ENCODE data around the gene LGR4. TPM values are rescaled to one million over a fixed set of nuclear protein-coding genes. Genes with fewer than 3 reads are reported as not detected.

LGR4 gene
- total RNA-seq, 1 donor from 2014 or later, result 13.0 TPM

DNA sequence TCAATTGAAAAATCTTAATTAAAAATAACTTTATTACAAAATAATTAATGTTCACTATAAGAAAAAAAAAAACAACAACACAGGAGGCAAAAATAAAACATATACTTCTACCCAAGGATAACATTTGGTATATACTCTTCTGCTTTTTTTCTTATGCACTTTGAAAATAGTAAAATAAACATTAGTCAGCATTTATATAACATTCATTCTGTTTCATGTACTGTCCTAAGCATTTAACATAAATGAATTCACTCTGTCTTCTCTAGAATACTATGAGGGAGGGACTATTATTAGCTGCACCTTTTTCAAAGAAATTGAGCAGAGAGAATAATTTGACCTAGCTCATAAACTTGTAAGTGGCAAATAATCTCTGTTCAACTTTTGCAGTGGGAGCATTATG is 61.3 kb downstream of the LGR4 start:
- intact Hi-C loops (cut with micrococcal nuclease), result no loop called here
- Histone ChIP-seq H3K4me3 (no peak overlapping the region), H3K36me3 (no peaks in the 10 kb centered on the region), H3K9me3 (replicated peaks) (no peaks in the 10 kb centered on the region), H3K27ac (replicated peaks) (no peak overlapping the region), H3K4me1 (peaks cover 53% of the 10 kb centered on the region), H3K27me3 (ENCODE audit: low read depth) (no peaks in the 10 kb centered on the region)
- no peak for DNase-seq
- TF ChIP-seq, protein P1, sequence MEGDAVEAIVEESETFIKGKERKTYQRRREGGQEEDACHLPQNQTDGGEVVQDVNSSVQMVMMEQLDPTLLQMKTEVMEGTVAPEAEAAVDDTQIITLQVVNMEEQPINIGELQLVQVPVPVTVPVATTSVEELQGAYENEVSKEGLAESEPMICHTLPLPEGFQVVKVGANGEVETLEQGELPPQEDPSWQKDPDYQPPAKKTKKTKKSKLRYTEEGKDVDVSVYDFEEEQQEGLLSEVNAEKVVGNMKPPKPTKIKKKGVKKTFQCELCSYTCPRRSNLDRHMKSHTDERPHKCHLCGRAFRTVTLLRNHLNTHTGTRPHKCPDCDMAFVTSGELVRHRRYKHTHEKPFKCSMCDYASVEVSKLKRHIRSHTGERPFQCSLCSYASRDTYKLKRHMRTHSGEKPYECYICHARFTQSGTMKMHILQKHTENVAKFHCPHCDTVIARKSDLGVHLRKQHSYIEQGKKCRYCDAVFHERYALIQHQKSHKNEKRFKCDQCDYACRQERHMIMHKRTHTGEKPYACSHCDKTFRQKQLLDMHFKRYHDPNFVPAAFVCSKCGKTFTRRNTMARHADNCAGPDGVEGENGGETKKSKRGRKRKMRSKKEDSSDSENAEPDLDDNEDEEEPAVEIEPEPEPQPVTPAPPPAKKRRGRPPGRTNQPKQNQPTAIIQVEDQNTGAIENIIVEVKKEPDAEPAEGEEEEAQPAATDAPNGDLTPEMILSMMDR (IDR thresholded peaks at IDR 0.05; ENCODE audit: borderline replicate concordance), result no peak

DNA sequence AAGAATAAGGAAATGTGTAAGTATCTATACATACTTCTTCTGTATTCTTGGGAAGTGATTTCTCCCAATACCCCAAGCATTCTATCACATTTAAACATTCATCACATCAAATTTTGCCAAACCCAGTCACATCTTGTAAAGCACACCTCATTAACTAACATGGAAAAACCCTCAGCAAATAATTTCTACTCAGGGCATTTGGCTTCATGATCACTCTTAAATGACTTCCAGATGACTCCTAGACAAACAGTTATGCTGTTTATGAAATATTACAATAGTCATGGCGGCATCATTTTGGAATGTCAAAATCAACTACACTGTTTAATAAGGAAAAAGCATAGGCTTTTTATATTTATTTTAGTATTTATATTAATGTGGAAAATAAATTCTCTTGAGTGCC is 62.3 kb downstream of the LGR4 start:
- no peak for DNase-seq
- H3K27ac ChIP-seq (replicated peaks), result no peak overlapping the region
- H3K27me3 ChIP-seq (ENCODE audit: low read depth), result no peaks in the 10 kb centered on the region
- H3K4me1 ChIP-seq, result peaks cover 58% of the 10 kb centered on the region
- intact Hi-C loops (cut with micrococcal nuclease), result no loop called here
- no peaks in the 10 kb centered on the region for H3K9me3 ChIP-seq (replicated peaks)
- TF ChIP-seq, protein P1 (IDR thresholded peaks at IDR 0.05; ENCODE audit: borderline replicate concordance), result no peak
- no peak overlapping the region for H3K4me3 ChIP-seq
- no peaks in the 10 kb centered on the region for H3K36me3 ChIP-seq

DNA sequence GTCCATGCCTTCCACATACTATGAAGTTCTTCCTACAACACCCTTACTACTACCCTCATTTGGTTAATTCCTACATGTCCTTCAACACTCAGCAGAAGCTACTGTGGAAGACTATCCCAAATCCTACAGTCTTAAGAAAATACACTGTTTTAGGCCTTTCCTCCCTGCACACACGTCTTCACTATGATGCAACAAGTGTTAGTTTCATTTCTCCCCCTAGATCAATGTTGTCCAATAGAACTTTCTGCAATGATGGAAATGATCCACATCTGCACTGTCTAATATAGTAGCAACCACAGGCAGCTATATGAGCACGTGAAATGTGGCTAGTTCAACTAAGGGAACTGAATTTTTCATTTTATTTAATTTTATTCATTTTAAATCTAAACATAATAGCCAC is 62.8 kb downstream of the LGR4 start:
- H3K27me3 ChIP-seq (ENCODE audit: low read depth), result no peaks in the 10 kb centered on the region
- TF ChIP-seq, protein P1 (IDR thresholded peaks at IDR 0.05; ENCODE audit: borderline replicate concordance), result no peak
- no peaks in the 10 kb centered on the region for H3K9me3 ChIP-seq (replicated peaks)
- H3K4me3 ChIP-seq, result no peak overlapping the region
- DNase-seq, result no peak
- H3K36me3 ChIP-seq, result no peaks in the 10 kb centered on the region
- H3K27ac ChIP-seq (replicated peaks), result peak overlapping the region; percentile 50
- intact Hi-C loops (cut with micrococcal nuclease), result no loop called here
- H3K4me1 ChIP-seq, result peaks cover 63% of the 10 kb centered on the region

DNA sequence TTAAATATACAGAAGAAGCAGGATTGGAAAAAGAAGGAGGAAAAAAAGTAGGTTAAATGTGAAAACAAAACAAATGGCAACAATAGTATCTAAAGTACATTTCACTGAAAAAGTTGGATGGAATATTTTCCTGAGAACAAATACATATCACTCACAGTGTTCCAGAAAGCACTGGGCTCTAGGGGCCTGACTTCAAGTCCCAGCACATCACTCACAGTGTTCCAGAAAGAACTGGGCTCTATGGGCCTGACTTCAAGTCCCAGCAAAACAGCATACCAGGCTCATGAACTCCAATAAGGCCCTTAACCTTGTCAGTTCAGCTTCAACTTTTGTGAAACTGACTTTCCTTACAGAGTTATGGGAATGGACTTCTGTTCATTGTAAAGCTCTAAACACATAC is 63.5 kb downstream of the LGR4 start:
- Histone ChIP-seq H3K36me3 (no peaks in the 10 kb centered on the region), H3K27ac (replicated peaks) (peak overlapping the region; percentile 50), H3K27me3 (ENCODE audit: low read depth) (no peaks in the 10 kb centered on the region), H3K9me3 (replicated peaks) (no peaks in the 10 kb centered on the region), H3K4me3 (no peak overlapping the region), H3K4me1 (peaks cover 64% of the 10 kb centered on the region)
- intact Hi-C loops (cut with micrococcal nuclease), result no loop called here
- TF ChIP-seq, protein P1 (IDR thresholded peaks at IDR 0.05; ENCODE audit: borderline replicate concordance), result no peak
- no peak for DNase-seq

DNA sequence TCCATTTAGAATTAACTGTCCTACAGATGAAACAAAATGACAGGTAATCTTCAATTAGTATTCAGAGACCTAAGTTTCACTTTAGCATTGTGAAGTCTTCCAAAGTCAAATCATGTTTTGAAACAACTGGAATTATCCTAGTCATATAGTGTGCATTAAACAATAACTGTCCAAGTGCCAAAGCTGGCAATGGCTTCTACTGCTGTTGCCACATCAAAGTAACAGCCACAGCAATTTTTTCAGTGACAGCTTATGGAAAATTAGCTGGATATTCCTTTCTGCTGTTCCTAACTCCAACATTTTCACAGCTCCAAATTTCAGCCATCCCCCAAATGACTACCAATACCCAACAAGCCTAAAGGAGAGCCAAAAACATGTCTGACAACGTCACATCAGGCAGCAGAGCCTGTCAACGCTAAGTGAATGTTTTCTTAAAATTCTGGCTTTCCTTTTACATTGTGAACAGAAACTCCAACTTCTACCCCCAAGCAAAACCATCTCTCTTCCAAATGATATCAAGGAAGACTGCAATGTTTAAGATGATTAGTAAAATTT is 64.3 kb downstream of the LGR4 start:
- Histone ChIP-seq H3K27me3 (ENCODE audit: low read depth) (no peaks in the 10 kb centered on the region), H3K27ac (replicated peaks) (peak overlapping the region; percentile 50), H3K4me1 (peaks cover 64% of the 10 kb centered on the region), H3K4me3 (no peak overlapping the region), H3K36me3 (no peaks in the 10 kb centered on the region), H3K9me3 (replicated peaks) (no peaks in the 10 kb centered on the region)
- intact Hi-C loops (cut with micrococcal nuclease), result no loop called here
- DNase-seq, result no peak
- TF ChIP-seq, protein P1 (IDR thresholded peaks at IDR 0.05; ENCODE audit: borderline replicate concordance), result no peak
